Measurements from ENCODE around the gene CIITA.
"Not testable (repeated sequence)": the region's sequence is repeated elsewhere in the genome, so short reads cannot be mapped to it uniquely, and the experiment has no call there.

CIITA gene

GRCh38 chr16:10964891-10965326 is 87.9 kb downstream of the CIITA start:
- H3K4me3 ChIP-seq (replicated peaks; ENCODE audit: insufficient read depth, low read length): no peak overlapping the region

GRCh38 chr16:10965440-10966061 is 88.5 kb downstream of the CIITA start:
- Histone ChIP-seq H3K4me3 (replicated peaks; ENCODE audit: insufficient read depth, low read length) (no peak overlapping the region), H3K27ac (replicated peaks) (no peak overlapping the region), H3K27me3 (ENCODE audit: insufficient read depth, poor library complexity, severe bottlenecking) (no peaks in the 10 kb centered on the region)
- no peak for DNase-seq (ENCODE audit: low read depth in 1 of 2, low spot score in 1 of 2)
- no peak for TF ChIP-seq POLR2AphosphoS5 (IDR thresholded peaks at IDR 0.05; ENCODE audit: low read depth)
- no peak for TF ChIP-seq GABPA (IDR thresholded peaks at IDR 0.05; ENCODE audit: low read depth)
- no peak for TF ChIP-seq REST (IDR thresholded peaks at IDR 0.05; ENCODE audit: insufficient replicate concordance, low read depth)
- no peak for TF ChIP-seq SPI1 (IDR thresholded peaks at IDR 0.05; ENCODE audit: borderline replicate concordance, low read depth)
- no peak for TF ChIP-seq CTCF (IDR thresholded peaks at IDR 0.05; ENCODE audit: insufficient read depth, low read length)

More at GRCh38 chr16:10964891-10965326, 87.9 kb downstream of the CIITA start:
- no peaks in the 10 kb centered on the region for H3K27me3 ChIP-seq (ENCODE audit: insufficient read depth, poor library complexity, severe bottlenecking)
- TF ChIP-seq GABPA (IDR thresholded peaks at IDR 0.05; ENCODE audit: low read depth) (no peak), CTCF (IDR thresholded peaks at IDR 0.05; ENCODE audit: insufficient read depth, low read length) (no peak)
- H3K27ac ChIP-seq (replicated peaks): no peak overlapping the region
- no peak for DNase-seq (ENCODE audit: low read depth in 1 of 2, low spot score in 1 of 2)

- H3K4me3 ChIP-seq (replicated peaks; ENCODE audit: insufficient read depth, low read length): no peak overlapping the region
- no peak for DNase-seq (ENCODE audit: low read depth in 1 of 2, low spot score in 1 of 2)
- no peak overlapping the region for H3K27ac ChIP-seq (replicated peaks)
- TF ChIP-seq POLR2AphosphoS5 (IDR thresholded peaks at IDR 0.05; ENCODE audit: low read depth): no peak
- no peak for TF ChIP-seq CTCF (IDR thresholded peaks at IDR 0.05; ENCODE audit: insufficient read depth, low read length)
- TF ChIP-seq SPI1 (IDR thresholded peaks at IDR 0.05; ENCODE audit: borderline replicate concordance, low read depth): no peak
- TF ChIP-seq REST (IDR thresholded peaks at IDR 0.05; ENCODE audit: insufficient replicate concordance, low read depth): no peak
- TF ChIP-seq GABPA (IDR thresholded peaks at IDR 0.05; ENCODE audit: low read depth): no peak
- H3K27me3 ChIP-seq (ENCODE audit: insufficient read depth, poor library complexity, severe bottlenecking): no peaks in the 10 kb centered on the region
Observed at GRCh38 chr16:10966129-10966528, 89.1 kb downstream of the CIITA start.

- not testable (repeated sequence) for H3K27me3 ChIP-seq (ENCODE audit: insufficient read depth, poor library complexity, severe bottlenecking); DNase-seq (ENCODE audit: low read depth in 1 of 2, low spot score in 1 of 2); H3K27ac ChIP-seq (replicated peaks); H3K4me3 ChIP-seq (replicated peaks; ENCODE audit: insufficient read depth, low read length)
Observed at GRCh38 chr16:10966559-10966958, 89.6 kb downstream of the CIITA start.
